Neural progenitor cell (in vitro differentiated cells): Measurements from ENCODE around the gene FMN1. TPM values are rescaled to one million over a fixed set of nuclear protein-coding genes. Genes with fewer than 3 reads are reported as not detected.

ENCODE experiments used
- DNase-seq: peaks from one replicate; pipeline ENCODE4 v3.0.0-alpha.2; 2016; ENCODE audit warnings: low spot score
- H2AFZ ChIP-seq: fragments of 200-600 bp; sonication (generic); replicated peaks from 2 replicates; pipeline ENCODE4 v1.6.1; 2016; ENCODE audit warnings: antibody characterized with exemption
- H3F3A ChIP-seq: fragments of 200-600 bp; sonication (generic); 2 replicates; pipeline ENCODE4 v1.6.1; 2016; ENCODE audit warnings: antibody characterized with exemption, low read depth
- H3K27ac ChIP-seq: fragments of 200-600 bp; sonication (generic); 2 replicates; pipeline ENCODE4 v1.5.1; 2016; ENCODE audit warnings: mild to moderate bottlenecking
- H3K27me3 ChIP-seq: fragments of 200-600 bp; sonication (generic); 2 replicates; pipeline ENCODE4 v1.6.1; 2016; ENCODE audit warnings: mild to moderate bottlenecking, moderate library complexity
- H3K36me3 ChIP-seq: fragments of 200-600 bp; sonication (generic); 2 replicates; pipeline ENCODE4 v1.5.1; 2016
- H3K4me1 ChIP-seq: fragments of 200-600 bp; sonication (generic); 2 replicates; pipeline ENCODE4 v1.6.1; 2016; ENCODE audit warnings: mixed run types
- H3K4me2 ChIP-seq: fragments of 200-600 bp; sonication (generic); 2 replicates; pipeline ENCODE4 v1.6.1; 2016
- H3K4me3 ChIP-seq: fragments of 200-600 bp; sonication (generic); 2 replicates; pipeline ENCODE4 v1.5.1; 2016
- H3K79me2 ChIP-seq: fragments of 200-600 bp; sonication (generic); 2 replicates; pipeline ENCODE4 v1.6.1; 2016; ENCODE audit warnings: low read depth
- H3K9ac ChIP-seq: fragments of 200-600 bp; sonication (generic); 2 replicates; pipeline ENCODE4 v1.6.1; 2016
- H3K9me3 ChIP-seq: fragments of 200-600 bp; sonication (generic); 2 replicates; pipeline ENCODE4 v1.5.1; 2016; ENCODE audit warnings: low read depth
- H4K20me1 ChIP-seq: fragments of 200-600 bp; sonication (generic); 2 replicates; pipeline ENCODE4 v1.6.1; 2016; ENCODE audit warnings: low read depth
- H3K27ac Mint-ChIP-seq: 3 replicates; pipeline ENCODE4 v1.8.0; 2021; ENCODE audit warnings: mixed read lengths
- H3K27me3 Mint-ChIP-seq: 2 replicates; pipeline ENCODE4 v1.8.0; 2022; ENCODE audit warnings: low read depth, mild to moderate bottlenecking, inconsistent platforms, moderate library complexity, mixed read lengths; ENCODE audit not compliant: insufficient read depth
- H3K36me3 Mint-ChIP-seq: 3 replicates; pipeline ENCODE4 v1.8.0; 2021; ENCODE audit warnings: mixed read lengths
- H3K4me1 Mint-ChIP-seq: 3 replicates; pipeline ENCODE4 v1.8.0; 2021; ENCODE audit warnings: mixed read lengths
- H3K4me3 Mint-ChIP-seq: 3 replicates; pipeline ENCODE4 v1.8.0; 2021; ENCODE audit warnings: mild to moderate bottlenecking, moderate library complexity, mixed read lengths
- H3K9me3 Mint-ChIP-seq: 3 replicates; pipeline ENCODE4 v1.8.0; 2020; ENCODE audit warnings: mixed read lengths
- CTCF ChIP-seq: fragments of 200-600 bp; sonication (generic); IDR thresholded peaks from 2 replicates; pipeline ENCODE4 v1.5.1; 2017; ENCODE audit warnings: antibody characterized with exemption, mild to moderate bottlenecking
- EZH2 ChIP-seq: fragments of 200-600 bp; sonication (generic); IDR thresholded peaks from 2 replicates; pipeline ENCODE4 v1.6.1; 2017; ENCODE audit warnings: antibody characterized with exemption, mild to moderate bottlenecking, moderate library complexity
- EZH2phosphoT487 ChIP-seq: fragments of 200-600 bp; sonication (generic); IDR thresholded peaks from 2 replicates; pipeline ENCODE4 v1.6.1; 2017; ENCODE audit warnings: antibody characterized with exemption
- total RNA-seq: library from RNA; depleted of rRNA; stranded (reverse); fragments of >200 nt; gene quantifications from 2 replicates; pipeline ENCODE4 v1.2.3, GENCODE V29; 2015; ENCODE audit warnings: low replicate concordance

FMN1 gene
- total RNA-seq, 1 donor from 2014 or later, result 5.7 TPM

GRCh38 chr15:33207646-33208045 is 13.1 kb upstream of the FMN1 start:
- Histone ChIP-seq H3K4me2 (no peak overlapping the region), H3F3A (peaks cover 4% of the 10 kb centered on the region), H3K79me2 (no peaks in the 10 kb centered on the region), H3K9ac (no peak overlapping the region), H2AFZ (no peak overlapping the region), H3K4me1 (peaks cover 13% of the 10 kb centered on the region), H3K27me3 (no peaks in the 10 kb centered on the region), H3K27ac (no peak overlapping the region), H3K4me3 (no peak overlapping the region), H3K9me3 (no peaks in the 10 kb centered on the region), H4K20me1 (no peaks in the 10 kb centered on the region), H3K36me3 (no peaks in the 10 kb centered on the region)
- Mint-ChIP-seq H3K27me3 (peaks cover 6% of the 10 kb centered on the region), H3K4me1 (peaks cover 23% of the 10 kb centered on the region), H3K36me3 (no peaks in the 10 kb centered on the region), H3K4me3 (no peak overlapping the region), H3K27ac (no peak overlapping the region), H3K9me3 (no peaks in the 10 kb centered on the region)
- no peak for TF ChIP-seq CTCF
- no peak for TF ChIP-seq EZH2
- TF ChIP-seq EZH2phosphoT487, result no peak
- no peak for DNase-seq

- no peak overlapping the region for H3K27ac ChIP-seq
- Mint-ChIP-seq H3K9me3 (no peaks in the 10 kb centered on the region), H3K27me3 (peaks cover 6% of the 10 kb centered on the region), H3K4me1 (peaks cover 26% of the 10 kb centered on the region), H3K4me3 (no peak overlapping the region), H3K27ac (no peak overlapping the region), H3K36me3 (no peaks in the 10 kb centered on the region)
- DNase-seq, result peak; percentile 33
- H2AFZ ChIP-seq, result no peak overlapping the region
- H3K27me3 ChIP-seq, result no peaks in the 10 kb centered on the region
- TF ChIP-seq EZH2phosphoT487, result no peak
- TF ChIP-seq EZH2, result no peak
- TF ChIP-seq CTCF, result no peak
- no peak overlapping the region for H3K9ac ChIP-seq
- H3K36me3 ChIP-seq, result no peaks in the 10 kb centered on the region
- H4K20me1 ChIP-seq, result no peaks in the 10 kb centered on the region
- H3K4me3 ChIP-seq, result no peak overlapping the region
- H3K9me3 ChIP-seq, result no peaks in the 10 kb centered on the region
- peaks cover 16% of the 10 kb centered on the region for H3F3A ChIP-seq
- H3K79me2 ChIP-seq, result no peaks in the 10 kb centered on the region
- H3K4me1 ChIP-seq, result peaks cover 22% of the 10 kb centered on the region
- H3K4me2 ChIP-seq, result no peak overlapping the region
Measured at GRCh38 chr15:33206366-33206765, 11.9 kb upstream of the FMN1 start.

GRCh38 chr15:33204926-33205325 is 10.4 kb upstream of the FMN1 start:
- peaks cover 34% of the 10 kb centered on the region for H3K4me1 ChIP-seq
- H3K4me3 ChIP-seq, result no peak overlapping the region
- H3K9me3 ChIP-seq, result no peaks in the 10 kb centered on the region
- H2AFZ ChIP-seq, result no peak overlapping the region
- Mint-ChIP-seq H3K27ac (no peak overlapping the region), H3K27me3 (peaks cover 9% of the 10 kb centered on the region), H3K9me3 (no peaks in the 10 kb centered on the region), H3K36me3 (no peaks in the 10 kb centered on the region), H3K4me3 (no peak overlapping the region), H3K4me1 (peaks cover 30% of the 10 kb centered on the region)
- H3F3A ChIP-seq, result peaks cover 31% of the 10 kb centered on the region
- no peak for DNase-seq
- H3K27me3 ChIP-seq, result no peaks in the 10 kb centered on the region
- TF ChIP-seq EZH2 (no peak), EZH2phosphoT487 (no peak), CTCF (no peak)
- no peak overlapping the region for H3K4me2 ChIP-seq
- H3K36me3 ChIP-seq, result no peaks in the 10 kb centered on the region
- no peak overlapping the region for H3K9ac ChIP-seq
- no peaks in the 10 kb centered on the region for H4K20me1 ChIP-seq
- no peaks in the 10 kb centered on the region for H3K79me2 ChIP-seq
- no peak overlapping the region for H3K27ac ChIP-seq
